Esophagus muscularis mucosa (tissue), 3 donors: ENCODE results near the gene ATP5ME.

Experiments
- CTCF ChIP-seq, 3 experiments: fragments of 200-600 bp in 2 of 3; fragments of 450-650 bp in 1 of 3; sonication (generic) in 2 of 3; IDR thresholded peaks; one replicate each; pipeline ENCODE4 v1.5.1; 2017 to 2019; ENCODE audit warnings: antibody characterized with exemption in 3 of 3, mild to moderate bottlenecking in 2 of 3, moderate library complexity in 1 of 3
- POLR2A ChIP-seq: fragments of 450-650 bp; IDR thresholded peaks from one replicate; pipeline ENCODE4 v1.6.1; 2017; ENCODE audit warnings: antibody characterized with exemption, moderate library complexity, mild to moderate bottlenecking, low read depth

- TF ChIP-seq CTCF (IDR thresholded peaks at IDR 0.05) (no peak), POLR2A (no peak)
Observed at GRCh38 chr4:649293-649625, 24.8 kb downstream of the ATP5ME start.
